ENCODE data around the gene VRK1.
A peak's percentile ranks its signal among the peaks of the same experiment; 100 is the strongest.

VRK1 gene

DNA sequence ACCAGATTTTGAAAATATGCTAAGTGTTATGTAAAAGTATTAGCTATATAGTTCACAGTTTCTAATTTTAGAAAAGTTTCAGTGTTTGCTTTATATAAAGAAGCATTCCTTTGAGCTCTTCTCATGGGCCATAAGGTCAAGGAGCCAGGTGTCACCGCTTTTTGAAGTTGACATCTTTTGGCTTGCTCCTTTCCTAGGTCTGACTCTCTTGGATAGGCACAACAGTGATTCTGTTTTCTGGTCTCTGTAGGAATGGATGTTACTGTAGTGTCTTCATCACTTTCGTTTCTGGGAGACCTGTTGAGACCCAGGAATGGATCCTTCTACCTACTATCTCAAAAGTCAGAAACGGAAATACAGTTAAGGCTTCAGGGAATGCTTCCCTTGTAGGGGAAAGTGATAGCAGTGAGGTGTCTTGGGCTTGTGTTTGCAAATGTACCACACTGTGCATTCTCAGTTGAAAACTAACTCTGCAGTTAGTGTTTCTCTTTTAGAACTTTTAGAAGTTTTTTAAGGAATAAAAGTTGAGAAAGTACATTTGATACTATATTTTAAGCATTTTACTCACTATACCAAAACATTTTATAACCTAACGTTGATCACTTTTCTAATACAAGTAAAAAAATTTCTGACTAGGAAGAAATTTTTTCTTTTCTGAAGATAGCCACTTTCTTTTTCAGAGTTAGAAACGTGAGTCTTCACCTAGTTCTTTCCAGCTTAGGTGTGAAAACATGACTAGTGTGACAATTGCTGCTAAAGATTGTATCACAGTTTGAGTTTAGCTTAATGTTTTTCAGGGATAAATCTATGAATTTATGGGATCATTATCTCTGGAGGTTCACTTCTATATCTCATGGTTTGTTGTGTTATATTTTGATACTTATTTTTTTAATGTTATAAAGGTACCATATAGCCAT is 20.8 kb downstream of the VRK1 start:
- H3K27ac ChIP-seq, result no peak overlapping the region
- no peak overlapping the region for H3K4me3 ChIP-seq

GRCh38 chr14:96821501-96821900 is 24.3 kb downstream of the VRK1 start:
- H3K4me3 ChIP-seq, result no peak overlapping the region
- no peak overlapping the region for H3K27ac ChIP-seq

- H3K4me3 ChIP-seq, result no peak overlapping the region
- H3K27ac ChIP-seq, result no peak overlapping the region
Measured at GRCh38 chr14:96823652-96824051, 26.5 kb downstream of the VRK1 start.

- peak overlapping the region in 2 of 21 experiments; percentile 4 to 23 for H3K27ac ChIP-seq
- no peak overlapping the region for H3K4me3 ChIP-seq
Measured at GRCh38 chr14:96824283-96824682, 27.1 kb downstream of the VRK1 start.

DNA sequence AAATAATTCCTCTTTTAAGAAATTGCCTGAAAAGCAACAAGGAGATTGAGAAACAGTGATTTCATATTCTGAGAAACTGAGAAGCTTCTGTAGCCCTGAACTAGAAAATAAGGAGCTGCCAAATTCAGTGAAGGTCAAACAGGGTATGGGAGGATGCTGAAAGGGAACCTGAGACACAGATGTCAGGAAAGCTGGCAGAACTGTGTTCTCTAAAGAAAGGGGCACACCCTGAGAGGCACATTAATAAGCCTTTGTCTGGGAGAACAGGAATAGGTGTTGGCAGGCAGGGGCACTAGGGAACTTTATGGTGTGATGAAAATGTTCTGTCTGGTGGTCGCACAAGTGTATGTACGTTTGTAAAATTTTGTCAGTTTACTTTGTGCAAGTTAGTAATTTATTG is 29.6 kb downstream of the VRK1 start:
- Histone ChIP-seq H3K4me3 (no peak overlapping the region), H3K27ac (no peak overlapping the region)

DNA sequence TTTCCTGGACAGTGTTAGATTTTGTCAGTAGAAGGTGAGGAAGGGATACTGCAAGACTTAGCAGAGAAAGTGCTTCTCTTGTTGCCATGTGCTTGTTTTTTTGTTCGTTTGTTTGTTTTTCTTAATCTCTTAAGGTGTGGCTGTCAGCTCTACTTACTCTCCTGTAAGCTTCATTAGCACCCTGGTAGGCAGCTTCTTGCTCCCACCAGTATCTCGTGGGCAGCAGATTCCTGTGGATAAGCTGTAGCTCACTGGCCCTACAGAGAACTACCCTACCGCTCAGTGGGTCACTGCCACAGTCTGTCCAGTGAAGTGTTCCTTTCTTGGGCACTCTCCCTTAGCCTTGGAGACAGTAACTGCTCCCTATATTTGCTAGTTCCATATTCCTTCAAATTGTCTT is 30.1 kb downstream of the VRK1 start:
- no peak overlapping the region for H3K4me3 ChIP-seq
- no peak overlapping the region for H3K27ac ChIP-seq

DNA sequence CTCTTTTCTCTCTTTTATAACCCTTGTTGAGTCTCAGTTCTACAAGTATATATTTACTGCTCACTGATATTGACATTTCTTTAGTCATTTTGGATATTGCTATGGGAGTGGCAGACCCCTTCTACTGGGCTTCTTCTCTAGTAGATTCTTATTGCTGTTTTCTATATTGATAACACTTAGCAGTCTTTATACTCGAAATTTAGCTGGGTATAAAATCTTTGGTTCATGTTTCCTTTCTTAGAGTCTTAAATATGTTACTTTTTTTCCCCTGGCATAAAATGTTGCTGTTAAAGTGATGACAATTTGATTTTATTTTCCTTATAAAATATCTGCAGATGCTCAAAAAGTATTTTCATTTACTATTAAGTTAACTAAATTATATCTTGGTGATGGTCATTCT is 32.6 kb downstream of the VRK1 start:
- H3K27ac ChIP-seq, result no peak overlapping the region

GRCh38 chr14:96830946-96831345 is 33.8 kb downstream of the VRK1 start:
- H3K4me3 ChIP-seq, result no peak overlapping the region
- H3K27ac ChIP-seq, result no peak overlapping the region

More for the DNA sequence above, 32.6 kb downstream of the VRK1 start:
- no peak overlapping the region for H3K4me3 ChIP-seq

DNA sequence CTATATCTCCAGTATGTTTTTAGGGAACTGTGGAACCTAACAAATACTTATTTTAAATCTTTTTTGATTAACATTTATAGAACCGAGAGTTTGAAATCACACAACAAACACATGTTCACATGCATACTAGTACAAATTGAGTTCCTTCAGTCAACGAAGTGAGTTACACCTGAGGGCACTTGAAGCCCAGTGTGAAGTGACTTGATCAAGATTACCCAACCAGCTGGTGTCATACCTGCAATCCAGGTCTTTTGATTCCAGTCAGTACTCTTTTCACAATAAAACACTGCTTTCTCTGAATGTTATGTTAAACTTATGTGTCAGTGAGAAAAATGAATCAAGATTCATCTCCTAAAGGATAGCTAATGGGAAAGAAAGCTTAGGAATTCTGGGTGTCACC is 35.2 kb downstream of the VRK1 start:
- Histone ChIP-seq H3K4me3 (no peak overlapping the region), H3K27ac (no peak overlapping the region)

DNA sequence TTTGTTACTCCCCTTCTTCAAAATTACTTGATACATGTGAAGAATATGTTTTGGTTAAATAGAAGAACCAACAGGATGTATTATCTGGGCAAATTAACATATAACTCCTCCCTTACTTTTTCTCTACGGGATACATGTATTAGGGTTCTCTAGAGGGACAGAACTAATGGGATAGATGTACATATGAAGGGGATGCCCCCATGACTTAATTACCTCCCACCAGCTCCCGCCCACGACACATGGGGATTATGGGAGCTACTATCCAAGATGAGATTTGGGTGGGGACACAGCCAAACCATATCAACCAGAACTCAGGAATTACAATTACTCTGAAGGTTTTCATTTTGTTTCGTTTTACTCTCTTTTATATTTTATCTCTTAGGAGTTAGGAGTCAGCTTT is 41.3 kb downstream of the VRK1 start:
- H3K4me3 ChIP-seq, result no peak overlapping the region
- no peak overlapping the region for H3K27ac ChIP-seq

DNA sequence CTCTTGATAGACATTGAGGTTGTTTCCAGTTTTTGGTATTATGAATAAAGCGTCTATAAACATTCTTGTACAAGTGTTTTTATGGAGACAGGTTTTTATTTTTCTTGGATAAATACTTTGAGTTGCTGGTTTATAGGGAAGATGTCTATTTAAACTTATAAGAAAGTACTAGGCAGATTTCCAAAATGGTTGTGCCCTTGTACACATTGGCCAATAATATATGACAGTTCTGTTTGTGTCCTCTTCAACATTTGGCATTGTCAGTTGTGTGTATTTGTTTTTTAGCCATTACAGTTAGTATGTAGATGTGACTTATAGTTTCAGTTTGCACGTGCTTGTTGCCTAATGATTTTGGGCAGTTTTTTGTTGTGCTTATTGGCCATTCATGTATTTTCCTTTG is 42.1 kb downstream of the VRK1 start:
- Histone ChIP-seq H3K4me3 (no peak overlapping the region), H3K27ac (no peak overlapping the region)

DNA sequence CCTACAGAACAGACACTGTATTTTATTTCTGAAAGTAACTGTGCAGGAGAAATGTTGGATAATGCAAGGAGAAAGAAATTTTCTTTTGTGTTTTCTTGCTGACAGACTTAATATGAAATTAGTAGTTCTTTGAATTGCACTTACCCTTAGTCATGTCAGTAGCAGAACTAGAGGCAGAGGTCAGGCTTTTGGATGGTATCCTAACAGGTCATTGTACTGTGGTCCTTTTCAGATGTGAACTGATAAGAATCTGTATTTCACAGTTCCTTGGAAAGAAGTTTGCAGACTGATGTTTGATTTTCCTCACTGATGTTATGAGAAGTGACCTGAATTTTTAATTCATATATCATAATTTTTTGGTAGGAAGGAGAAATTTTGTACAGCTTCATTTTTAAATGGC is 46.0 kb downstream of the VRK1 start:
- Histone ChIP-seq H3K27ac (no peak overlapping the region), H3K4me3 (no peak overlapping the region)

DNA sequence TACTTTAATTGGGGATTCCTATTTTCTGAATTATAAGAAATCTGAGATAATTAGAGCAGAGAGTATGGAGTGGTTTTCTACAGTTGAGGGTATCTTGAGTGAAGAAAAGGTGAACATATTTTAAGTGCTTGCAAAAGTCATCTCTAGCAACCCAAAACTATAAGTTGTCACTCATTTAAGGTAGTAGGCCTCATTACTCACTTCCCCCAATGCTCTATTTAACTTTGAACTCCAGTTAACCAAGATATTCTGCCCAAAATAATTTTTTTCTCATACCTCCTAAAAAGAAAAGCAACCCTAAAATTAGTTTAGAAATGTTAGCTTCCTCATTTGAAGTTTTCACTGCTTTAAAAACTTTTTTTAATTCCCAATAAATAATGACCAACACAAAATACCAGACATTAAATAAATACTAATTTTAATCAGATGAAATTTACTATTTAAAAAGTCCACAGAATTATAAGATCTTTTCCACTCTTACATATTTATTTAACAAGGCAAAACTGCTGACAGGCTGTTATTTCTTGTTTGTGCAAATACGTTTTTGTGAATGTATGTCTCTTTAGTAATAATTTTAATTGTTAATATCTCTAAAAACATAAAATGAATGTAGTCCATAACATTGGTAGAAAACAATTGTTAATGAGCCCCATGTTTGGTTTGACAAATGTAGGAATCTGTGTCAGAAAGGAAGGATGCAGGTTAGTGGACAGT is 47.8 kb downstream of the VRK1 start:
- H3K27ac ChIP-seq, result no peak overlapping the region
- no peak overlapping the region for H3K4me3 ChIP-seq

GRCh38 chr14:96847451-96847850 is 50.3 kb downstream of the VRK1 start:
- H3K4me3 ChIP-seq, result no peak overlapping the region
- no peak overlapping the region for H3K27ac ChIP-seq

GRCh38 chr14:96848011-96848410 is 50.8 kb downstream of the VRK1 start:
- H3K27ac ChIP-seq, result no peak overlapping the region
- H3K4me3 ChIP-seq, result no peak overlapping the region

DNA sequence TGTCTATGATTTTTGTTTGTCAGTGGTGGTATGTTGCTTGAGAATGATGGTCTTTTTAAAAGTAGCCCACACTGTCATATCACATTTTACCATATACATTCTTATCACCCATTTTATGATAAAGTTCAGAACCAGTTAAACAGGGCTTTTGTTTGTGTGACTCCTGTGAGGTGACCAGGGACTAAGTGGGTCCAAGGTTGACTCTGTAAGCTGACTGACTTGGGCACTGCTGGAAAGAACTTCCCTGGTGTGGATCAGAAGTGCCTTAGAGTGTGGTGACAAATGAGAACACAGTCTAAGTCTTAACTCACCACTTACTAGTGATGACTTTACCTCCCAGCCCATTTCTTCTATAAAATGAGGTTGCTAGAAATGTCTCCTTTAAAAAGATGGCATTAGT is 52.6 kb downstream of the VRK1 start:
- Histone ChIP-seq H3K27ac (no peak overlapping the region), H3K4me3 (no peak overlapping the region)

- Histone ChIP-seq H3K27ac (no peak overlapping the region), H3K4me3 (no peak overlapping the region)
Measured at GRCh38 chr14:96851694-96852381, 54.7 kb downstream of the VRK1 start.

DNA sequence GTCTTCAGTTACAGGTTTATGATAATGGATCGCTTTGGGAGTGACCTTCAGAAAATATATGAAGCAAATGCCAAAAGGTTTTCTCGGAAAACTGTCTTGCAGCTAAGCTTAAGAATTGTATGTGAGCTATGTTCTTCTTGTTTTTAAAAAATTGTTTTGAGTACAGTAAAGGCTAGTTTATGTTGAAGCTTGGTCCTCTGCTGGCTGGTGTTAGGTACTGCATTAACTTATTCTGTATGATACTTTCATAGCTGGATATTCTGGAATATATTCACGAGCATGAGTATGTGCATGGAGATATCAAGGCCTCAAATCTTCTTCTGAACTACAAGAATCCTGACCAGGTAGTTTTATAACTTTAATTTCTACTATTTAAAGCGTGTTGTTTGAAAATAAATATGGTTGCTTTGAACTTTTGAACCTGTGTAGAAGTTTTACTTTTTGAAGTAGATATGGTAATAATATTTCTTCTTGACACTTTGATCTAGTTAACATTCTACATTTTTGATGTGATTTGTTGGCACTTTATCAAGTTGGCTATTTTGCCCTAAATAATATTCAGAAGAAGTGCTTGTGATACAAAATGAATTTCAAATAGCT is 55.7 kb downstream of the VRK1 start:
- Histone ChIP-seq H3K27ac (no peak overlapping the region), H3K4me3 (no peak overlapping the region)

DNA sequence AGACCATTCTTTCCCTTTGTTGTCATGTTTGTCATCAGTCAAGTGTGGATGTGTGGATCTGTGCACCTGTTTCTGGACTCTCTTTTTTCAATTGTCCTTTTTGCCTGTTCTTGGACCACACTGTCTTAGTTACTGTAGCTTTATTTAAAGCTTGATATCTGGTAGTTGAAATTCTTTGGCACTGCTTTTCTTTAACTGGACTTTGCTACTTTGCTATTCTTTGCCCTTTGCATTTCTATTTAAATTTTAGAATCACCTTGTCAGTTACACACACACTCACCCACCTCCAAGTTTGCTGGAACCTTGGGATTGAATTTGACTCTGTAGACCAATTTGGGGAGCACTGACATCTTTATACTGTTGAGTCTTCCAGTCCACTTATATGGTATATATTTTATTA is 61.5 kb downstream of the VRK1 start:
- Histone ChIP-seq H3K4me3 (no peak overlapping the region), H3K27ac (no peak overlapping the region)

- no peak overlapping the region for H3K27ac ChIP-seq
Measured at GRCh38 chr14:96861568-96862310, 64.6 kb downstream of the VRK1 start.

More at GRCh38 chr14:96861568-96862310, 64.6 kb downstream of the VRK1 start:
- no peak overlapping the region for H3K4me3 ChIP-seq
